Activated T-helper 9 cell treated with anti-CD3 and anti-CD28 coated beads, Interleukin-2, amount 50 U/mL, for 16 hours (primary cell): ENCODE measurements around the gene PARD6G.
A peak's percentile ranks its signal among the peaks of the same experiment; 100 is the strongest.
"Not testable (repeated sequence)": the region's sequence is repeated elsewhere in the genome, so short reads cannot be mapped to it uniquely, and the experiment has no call there.

Experiments used
- DNase-seq: peaks from one replicate; pipeline ENCODE4 v3.0.0-alpha.2; 2020; ENCODE audit warnings: low read depth

The PARD6G gene

GRCh38 chr18:80171054-80171872 is 76.1 kb downstream of the PARD6G start:
- DNase-seq = peak; percentile 20

GRCh38 chr18:80170395-80171053 is 76.8 kb downstream of the PARD6G start:
- no peak for DNase-seq

- no peak for DNase-seq
These were observed 77.7 kb downstream of the PARD6G start for GRCh38 chr18:80169607-80170006.

GRCh38 chr18:80168982-80169381 is 78.3 kb downstream of the PARD6G start:
- no peak for DNase-seq

- no peak for DNase-seq
These were observed 79.0 kb downstream of the PARD6G start for GRCh38 chr18:80168346-80168745.

- DNase-seq = no peak
These were observed 79.4 kb downstream of the PARD6G start for GRCh38 chr18:80167931-80168330.

- DNase-seq = no peak
These were observed 80.0 kb downstream of the PARD6G start for GRCh38 chr18:80167331-80167730.

GRCh38 chr18:80166725-80167124 is 80.6 kb downstream of the PARD6G start:
- no peak for DNase-seq

GRCh38 chr18:80166240-80166639 is 81.1 kb downstream of the PARD6G start:
- DNase-seq = no peak

- DNase-seq = not testable (repeated sequence)
These were observed 82.5 kb downstream of the PARD6G start for GRCh38 chr18:80164727-80165355.

- DNase-seq = no peak
These were observed 84.1 kb downstream of the PARD6G start for GRCh38 chr18:80163183-80163582.

GRCh38 chr18:80161781-80162417 is 85.4 kb downstream of the PARD6G start:
- no peak for DNase-seq

GRCh38 chr18:80159713-80160636 is 87.3 kb downstream of the PARD6G start:
- DNase-seq = no peak

GRCh38 chr18:80158365-80158764 is 88.9 kb downstream of the PARD6G start:
- DNase-seq = no peak

- DNase-seq = peak; percentile 53
These were observed 89.5 kb downstream of the PARD6G start for GRCh38 chr18:80157708-80158343.

GRCh38 chr18:80154293-80154692 is 93.0 kb downstream of the PARD6G start:
- no peak for DNase-seq

GRCh38 chr18:80149667-80150066 is 97.6 kb downstream of the PARD6G start:
- DNase-seq = no peak

GRCh38 chr18:80148326-80149199 is 98.8 kb downstream of the PARD6G start:
- DNase-seq = no peak

- peak; percentile 40 for DNase-seq
These were observed 99.6 kb downstream of the PARD6G start for GRCh38 chr18:80147418-80148325.
